ENCODE results near the gene FFAR3.

Gene FFAR3

DNA sequence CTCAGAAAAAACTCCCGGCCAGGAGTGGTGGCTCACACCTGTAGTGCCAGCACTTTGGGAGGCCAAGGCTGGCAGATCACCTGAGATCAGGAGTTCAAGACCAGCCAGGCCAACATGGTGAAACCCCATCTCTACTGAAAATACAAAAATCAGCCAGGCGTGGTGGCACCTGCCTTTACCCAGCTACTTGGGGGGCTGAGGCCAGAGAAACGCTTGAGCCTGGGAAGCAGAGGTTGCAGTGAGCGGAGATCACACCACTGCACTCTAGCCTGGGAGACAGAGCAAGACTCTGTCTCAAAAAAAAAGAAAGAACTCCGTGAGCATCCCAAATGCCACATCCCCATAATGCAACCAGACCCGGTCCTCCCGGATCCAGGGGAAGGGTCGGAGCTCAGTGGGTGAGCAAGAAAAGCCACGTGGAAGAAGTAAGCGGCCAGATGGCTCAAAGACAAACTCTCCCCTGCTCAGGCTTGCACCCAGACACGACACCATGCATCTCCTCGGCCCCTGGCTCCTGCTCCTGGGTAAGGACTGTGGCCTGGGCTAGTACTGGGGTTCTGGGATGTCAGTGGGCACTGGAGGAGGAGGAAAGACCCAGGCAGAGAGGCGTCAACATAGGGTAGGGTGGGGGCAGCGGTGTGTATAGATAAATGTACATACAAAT, 26.6 kb upstream of the FFAR3 start:
- DNase-seq, result no peak

DNA sequence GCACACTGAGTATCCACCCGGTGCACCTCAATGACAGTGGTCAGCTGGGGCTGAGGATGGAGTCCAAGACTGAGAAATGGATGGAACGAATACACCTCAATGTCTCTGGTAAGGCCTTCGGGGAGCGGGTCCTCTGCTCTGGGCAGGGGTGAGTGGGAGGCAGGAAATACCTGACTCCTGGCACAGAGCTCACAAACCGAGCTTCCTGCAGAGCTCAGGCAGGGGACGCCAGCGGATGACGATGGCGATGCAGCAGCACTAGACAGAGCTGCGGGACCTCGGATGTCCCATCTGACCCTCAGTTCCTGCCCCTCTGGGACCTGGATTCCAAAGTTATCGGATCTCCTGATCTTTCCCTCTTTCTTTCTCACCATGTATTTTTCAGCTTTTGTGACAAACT, 25.4 kb upstream of the FFAR3 start:
- no peak for DNase-seq

DNA sequence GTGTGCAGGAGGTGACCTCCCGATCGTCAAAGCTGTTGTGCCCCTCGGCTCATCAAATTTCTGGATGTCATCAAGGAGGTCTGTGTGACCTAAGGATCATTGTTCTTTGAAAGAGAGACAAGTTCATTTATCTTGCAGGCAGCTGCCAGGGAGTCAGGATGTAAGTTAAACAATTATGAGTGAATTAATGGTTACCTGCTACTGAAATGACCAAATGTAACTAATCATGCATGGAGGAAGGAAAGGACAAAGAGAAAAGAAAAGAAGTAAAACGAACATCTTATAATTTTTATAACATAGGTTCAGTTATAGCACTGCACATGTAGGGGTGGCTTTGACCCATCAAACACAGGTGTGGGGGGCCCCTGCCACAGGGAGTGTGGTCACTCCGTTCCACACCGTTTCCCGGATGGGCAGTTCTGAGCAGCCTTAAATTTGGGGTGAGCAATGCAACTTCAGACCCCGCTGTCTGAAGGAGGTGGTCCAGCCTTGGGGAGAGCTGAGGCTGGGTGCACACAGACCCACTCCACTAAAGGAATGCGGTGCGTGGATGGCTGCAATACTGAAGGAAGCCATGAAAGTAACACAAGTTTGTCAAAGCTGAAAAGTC, 24.0 kb upstream of the FFAR3 start:
- DNase-seq, result no peak

DNA sequence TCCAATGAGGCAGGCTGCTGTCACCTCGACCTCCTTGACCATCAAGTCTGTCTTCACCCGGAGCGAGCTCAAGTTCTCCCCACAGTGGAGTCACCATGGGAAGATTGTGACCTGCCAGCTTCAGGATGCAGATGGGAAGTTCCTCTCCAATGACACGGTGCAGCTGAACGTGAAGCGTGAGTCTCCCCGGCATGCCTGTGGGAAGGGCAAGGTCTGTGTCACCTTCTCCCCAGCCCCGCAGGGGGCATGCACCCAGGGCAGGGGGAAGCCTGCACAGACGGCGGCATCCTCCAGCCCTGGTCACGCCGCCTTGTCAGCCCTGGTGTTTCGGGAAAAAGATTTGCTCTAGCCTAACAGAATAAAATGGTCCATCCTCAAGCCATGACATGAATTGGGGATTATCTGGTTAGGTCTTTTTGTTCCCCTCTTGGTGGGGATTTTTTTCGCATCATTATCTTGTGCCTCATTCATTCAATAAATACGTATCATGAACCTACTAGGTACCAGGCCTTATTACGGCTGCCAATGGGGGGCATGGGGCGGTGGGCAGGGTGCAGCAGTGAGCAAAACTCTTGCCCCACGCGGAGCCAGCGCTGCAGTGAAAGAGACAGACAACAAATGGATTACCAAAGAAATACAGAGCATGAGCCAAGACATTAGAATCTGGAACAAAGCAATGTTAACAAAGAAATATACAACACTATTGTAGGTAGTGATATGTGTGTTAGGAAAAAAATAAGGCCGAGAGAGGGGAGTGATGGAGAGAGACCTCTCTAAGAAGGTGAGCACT, 21.9 kb upstream of the FFAR3 start:
- DNase-seq, result no peak

DNA sequence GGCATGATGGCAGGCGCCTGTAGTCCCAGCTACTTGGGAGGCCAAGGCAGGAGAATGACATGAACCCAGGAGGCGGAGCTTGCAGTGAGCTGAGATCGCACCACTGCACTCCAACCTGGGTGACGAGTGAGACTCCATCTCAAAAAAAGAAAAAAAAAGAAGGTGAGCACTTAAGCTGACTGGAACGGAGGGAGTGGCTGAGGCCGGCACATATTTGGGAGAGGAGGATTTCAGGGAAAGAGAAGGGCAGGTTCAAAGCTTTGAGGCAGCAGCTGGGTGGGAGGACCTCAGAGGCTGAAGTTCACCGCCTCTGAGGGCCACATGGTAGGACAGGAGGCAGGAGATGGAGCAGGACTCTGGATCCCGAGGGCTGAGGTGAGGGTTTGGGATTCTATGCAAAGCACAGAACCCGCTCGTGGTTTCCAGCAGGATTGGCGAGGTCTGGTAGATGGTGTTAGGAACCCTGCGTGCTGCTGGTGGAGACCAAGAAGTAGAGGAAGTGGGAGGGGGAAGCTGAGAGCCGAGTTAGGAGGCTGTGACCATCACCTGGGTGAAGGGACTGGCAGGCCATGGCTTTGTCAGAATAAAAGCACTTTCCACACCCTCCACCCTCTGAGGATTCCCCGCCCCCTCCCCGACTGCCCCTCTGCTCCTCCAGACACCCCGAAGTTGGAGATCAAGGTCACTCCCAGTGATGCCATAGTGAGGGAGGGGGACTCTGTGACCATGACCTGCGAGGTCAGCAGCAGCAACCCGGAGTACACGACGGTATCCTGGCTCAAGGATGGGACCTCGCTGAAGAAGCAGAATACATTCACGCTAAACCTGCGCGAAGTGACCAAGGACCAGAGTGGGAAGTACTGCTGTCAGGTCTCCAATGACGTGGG, 20.9 kb upstream of the FFAR3 start:
- DNase-seq, result no peak

DNA sequence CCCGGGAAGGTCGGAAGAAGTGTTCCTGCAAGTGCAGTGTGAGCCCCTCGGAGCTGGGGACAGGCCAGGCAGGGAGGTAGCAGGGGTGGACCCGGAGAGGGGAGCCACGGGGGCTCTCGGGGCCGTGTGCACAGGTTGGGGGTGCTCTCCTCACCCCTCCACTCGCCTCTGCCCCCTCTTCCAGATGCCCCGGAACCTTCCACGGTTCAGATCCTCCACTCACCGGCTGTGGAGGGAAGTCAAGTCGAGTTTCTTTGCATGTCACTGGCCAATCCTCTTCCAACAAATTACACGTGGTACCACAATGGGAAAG, 20.3 kb upstream of the FFAR3 start:
- no peak for DNase-seq

DNA sequence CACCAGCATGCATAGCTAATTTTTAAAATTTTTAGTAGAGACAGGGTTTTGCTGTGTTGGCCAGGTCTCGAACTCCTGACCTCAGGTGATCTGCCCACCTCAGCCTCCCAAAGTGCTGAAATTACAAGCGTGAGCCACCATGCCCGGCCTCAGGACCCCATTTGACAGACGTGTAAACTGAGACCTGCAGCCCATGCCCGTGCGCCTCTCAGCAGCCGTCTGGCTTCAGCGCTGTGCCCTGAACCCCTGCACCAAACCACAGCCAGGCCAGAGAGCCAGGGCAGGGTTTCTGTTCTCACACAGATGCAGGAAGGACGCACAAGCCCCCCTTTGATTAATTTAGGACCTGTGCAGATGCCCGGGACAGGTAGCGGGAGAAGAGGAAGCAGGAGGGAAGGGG, 17.8 kb upstream of the FFAR3 start:
- no peak for DNase-seq

DNA sequence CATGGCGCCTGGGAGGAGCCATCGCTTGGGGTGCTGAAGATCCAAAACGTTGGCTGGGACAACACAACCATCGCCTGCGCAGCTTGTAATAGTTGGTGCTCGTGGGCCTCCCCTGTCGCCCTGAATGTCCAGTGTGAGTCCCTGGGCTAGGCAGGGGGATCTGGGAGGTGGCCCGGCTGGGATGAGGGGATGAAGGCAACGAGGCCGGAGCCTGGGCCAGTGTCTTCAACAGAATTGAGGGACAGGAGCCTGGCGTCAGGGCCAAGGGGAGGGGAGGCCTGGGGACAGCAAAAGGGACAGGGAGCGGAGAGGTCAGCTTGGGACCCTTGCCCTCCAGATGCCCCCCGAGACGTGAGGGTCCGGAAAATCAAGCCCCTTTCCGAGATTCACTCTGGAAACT, 17.3 kb upstream of the FFAR3 start:
- no peak for DNase-seq

DNA sequence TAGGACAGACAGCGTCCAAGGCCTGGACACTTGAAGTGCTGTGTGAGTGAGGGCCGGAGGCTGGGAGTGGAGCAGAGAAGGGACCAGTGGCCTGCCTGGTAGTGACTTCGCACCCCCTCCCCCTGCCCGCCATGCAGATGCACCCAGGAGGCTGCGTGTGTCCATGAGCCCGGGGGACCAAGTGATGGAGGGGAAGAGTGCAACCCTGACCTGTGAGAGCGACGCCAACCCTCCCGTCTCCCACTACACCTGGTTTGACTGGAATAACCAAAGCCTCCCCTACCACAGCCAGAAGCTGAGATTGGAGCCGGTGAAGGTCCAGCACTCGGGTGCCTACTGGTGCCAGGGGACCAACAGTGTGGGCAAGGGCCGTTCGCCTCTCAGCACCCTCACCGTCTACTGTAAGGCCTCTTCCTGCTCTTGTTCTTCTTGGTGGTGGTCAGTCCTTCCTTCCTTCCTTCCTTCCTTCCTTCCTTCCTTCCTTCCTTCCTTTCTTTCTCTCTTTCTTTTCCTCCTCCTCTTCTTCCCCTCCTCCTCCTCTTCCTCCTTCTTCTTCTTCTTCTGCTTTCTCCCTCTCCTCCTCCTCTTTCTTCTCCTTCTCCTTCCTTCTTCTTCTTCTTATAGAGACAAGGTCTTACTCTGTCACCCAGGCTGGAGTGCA, 16.6 kb upstream of the FFAR3 start:
- no peak for DNase-seq

DNA sequence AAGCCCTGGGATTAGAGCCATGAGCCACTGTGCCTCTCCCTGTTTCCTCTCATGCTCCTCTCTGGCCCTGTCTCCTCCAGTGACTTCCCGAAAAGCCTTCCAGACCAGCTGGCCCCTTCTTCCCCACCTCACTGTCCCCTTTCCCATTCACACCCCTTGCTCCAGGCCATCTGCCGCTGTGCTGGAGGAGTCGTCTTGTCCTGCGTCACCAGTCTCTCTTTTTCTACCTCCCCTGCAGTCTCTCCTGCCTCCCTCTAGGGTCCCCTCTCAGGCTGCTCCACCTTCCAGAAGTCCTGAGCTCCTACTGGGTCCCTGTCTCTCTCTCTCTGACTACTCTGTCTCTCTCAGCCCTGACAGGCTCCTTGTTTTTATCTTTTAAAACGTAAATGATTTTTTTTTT, 15.8 kb upstream of the FFAR3 start:
- DNase-seq, result no peak

DNA sequence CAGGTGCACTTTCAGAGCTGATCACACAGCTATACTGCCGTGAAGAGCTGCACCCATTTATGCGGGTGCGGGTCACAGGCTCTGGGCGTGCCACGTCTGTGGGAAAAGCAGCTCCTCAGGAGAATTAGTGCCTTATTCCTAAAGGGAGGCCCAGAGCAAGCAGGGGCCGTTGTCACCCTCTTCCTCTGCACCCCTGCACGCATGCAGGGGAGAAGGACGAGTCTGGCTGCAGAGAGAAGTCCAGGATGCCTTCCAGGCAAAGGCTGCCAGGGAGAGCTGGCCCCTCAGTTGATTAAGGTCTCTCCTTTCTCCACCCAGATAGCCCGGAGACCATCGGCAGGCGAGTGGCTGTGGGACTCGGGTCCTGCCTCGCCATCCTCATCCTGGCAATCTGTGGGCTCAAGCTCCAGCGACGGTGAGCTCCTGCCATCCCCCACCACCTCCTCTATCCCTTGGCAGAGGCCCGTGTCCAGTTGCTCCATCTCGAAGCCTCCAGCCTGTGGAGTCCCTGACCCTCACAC, 13.7 kb upstream of the FFAR3 start:
- no peak for DNase-seq

DNA sequence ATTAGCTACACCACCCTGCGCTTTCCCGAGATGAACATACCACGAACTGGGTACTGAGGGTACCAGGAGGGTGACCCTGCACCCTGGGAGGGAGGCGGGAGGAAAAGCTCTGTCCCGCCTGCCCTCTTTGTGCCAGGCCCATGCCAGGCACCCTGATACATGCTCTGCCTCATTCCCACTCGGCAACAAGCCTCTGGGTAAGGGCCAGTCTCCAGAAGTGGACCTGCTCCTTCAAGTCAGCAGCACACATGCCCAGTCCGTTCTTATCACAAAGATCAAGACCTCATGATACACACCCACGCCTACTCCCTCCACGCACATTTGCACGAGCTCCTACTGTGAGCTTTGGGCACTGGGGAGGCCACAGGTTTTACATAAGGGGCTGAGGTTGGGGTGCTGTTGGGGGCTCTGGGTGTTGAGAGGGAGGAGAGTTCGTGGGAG, 12.6 kb upstream of the FFAR3 start:
- DNase-seq, result no peak

DNA sequence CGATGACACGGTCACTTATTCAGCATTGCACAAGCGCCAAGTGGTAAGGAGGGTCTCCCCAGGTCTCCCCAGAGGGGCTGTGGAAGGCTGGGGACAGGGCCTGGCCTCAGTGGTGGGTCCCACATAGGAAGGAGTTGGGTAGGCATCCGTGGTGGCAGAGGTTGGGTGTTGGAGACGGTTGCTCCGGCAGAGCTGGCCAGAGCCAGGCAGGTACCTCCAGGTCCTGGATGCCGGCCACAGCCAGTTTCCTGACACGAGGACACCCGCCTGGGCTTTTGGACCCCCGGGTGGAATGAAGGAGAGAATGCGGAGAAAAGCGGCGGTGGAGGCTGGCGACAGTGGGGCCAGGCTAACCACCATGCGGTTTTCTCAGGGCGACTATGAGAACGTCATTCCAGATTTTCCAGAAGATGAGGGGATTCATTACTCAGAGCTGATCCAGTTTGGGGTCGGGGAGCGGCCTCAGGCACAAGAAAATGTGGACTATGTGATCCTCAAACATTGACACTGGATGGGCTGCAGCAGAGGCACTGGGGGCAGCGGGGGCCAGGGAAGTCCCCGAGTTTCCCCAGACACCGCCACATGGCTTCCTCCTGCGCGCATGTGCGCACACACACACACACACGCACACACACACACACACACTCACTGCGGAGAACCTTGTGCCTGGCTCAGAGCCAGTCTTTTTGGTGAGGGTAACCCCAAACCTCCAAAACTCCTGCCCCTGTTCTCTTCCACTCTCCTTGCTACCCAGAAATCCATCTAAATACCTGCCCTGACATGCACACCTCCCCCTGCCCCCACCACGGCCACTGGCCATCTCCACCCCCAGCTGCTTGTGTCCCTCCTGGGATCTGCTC, 11.8 kb upstream of the FFAR3 start:
- DNase-seq, result no peak

DNA sequence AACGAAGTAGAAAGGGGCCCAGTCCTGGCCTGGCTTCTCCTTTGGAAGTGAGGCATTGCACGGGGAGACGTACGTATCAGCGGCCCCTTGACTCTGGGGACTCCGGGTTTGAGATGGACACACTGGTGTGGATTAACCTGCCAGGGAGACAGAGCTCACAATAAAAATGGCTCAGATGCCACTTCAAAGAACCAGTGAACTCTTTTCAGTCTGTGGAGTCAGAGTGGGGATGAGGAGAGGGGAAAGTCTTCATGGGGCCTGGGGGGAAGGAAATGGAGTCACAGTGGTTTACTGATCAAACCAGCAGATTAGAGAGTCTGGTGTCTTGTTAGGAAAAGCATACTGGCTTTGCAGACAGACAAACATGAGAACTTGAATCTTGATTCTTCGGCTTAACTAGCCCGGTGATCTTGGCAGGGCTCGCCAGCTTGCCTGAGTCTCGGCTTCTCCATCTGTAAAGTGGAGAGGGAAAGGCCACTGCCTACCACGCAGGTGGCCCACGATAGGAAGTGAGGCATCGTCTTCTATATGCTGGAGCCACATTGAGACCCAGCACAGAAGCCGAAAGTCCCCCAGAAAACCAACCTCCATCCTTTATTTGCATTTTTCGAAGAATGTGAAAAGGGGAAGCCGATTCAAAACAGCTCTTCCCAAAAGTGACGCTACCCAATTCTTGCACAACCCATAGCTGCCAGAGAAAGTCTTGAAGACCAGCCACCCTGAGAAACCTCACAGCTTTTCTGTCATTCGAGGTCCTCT, 10.9 kb upstream of the FFAR3 start, which contains the start of gene FFAR1:
TSS of gene FFAR1 (plus strand) at position 732 of the 759 bp plus-strand sequence. CDS start 3,650 bp downstream, outside the sequence.
- DNase-seq, result no peak

DNA sequence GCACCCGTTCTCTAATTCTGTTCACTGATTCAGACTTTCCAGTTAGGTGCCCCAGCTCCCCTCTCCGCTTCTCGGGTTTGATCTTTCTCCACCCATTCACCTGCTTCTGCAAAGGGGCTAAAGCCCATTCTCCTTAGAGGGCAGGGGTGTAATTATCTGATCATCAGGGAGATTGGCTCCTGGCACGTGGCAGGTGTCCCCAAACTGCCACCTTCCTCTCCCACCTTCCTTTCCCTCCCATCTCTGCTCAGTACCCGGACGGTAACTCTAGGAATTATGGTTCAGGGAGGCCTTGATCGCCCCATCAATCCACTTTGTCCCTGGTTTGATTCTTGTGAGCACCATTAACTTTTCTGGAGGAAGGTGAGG, 10.3 kb upstream of the FFAR3 start:
- no peak for DNase-seq

DNA sequence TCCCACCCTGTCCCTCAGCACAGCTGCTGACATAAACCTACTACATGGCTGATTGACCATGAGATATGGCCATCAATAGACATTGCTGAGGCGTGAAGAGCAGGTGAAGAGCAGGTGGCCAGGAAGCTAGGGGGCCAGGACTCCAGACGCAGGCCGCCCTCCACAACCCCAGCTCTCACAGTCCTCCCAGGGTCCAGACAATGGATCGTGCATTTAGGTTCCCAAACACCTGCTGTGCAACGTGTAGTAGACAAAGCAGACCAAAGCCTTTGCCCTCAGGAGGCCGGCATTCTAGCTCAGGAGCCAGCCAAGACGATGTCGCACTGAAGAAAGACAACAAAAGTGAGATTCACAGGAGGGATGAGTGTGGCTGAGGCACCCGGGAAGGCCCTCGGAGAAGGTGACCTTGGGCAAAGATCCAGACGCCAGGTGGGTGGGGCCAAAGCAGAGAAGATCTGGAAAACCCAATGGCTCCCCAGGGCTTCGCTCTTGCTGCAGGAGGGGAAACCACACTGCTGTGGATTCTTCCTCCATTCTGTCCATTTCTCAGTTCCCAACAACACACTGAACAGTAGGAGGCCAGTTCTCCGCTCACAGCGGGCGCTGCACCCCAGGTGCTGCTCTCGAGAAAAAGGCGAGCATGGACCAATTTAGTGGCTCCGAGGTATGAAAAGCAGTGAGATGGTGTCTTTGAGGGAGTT, 9.2 kb upstream of the FFAR3 start:
- DNase-seq, result no peak

DNA sequence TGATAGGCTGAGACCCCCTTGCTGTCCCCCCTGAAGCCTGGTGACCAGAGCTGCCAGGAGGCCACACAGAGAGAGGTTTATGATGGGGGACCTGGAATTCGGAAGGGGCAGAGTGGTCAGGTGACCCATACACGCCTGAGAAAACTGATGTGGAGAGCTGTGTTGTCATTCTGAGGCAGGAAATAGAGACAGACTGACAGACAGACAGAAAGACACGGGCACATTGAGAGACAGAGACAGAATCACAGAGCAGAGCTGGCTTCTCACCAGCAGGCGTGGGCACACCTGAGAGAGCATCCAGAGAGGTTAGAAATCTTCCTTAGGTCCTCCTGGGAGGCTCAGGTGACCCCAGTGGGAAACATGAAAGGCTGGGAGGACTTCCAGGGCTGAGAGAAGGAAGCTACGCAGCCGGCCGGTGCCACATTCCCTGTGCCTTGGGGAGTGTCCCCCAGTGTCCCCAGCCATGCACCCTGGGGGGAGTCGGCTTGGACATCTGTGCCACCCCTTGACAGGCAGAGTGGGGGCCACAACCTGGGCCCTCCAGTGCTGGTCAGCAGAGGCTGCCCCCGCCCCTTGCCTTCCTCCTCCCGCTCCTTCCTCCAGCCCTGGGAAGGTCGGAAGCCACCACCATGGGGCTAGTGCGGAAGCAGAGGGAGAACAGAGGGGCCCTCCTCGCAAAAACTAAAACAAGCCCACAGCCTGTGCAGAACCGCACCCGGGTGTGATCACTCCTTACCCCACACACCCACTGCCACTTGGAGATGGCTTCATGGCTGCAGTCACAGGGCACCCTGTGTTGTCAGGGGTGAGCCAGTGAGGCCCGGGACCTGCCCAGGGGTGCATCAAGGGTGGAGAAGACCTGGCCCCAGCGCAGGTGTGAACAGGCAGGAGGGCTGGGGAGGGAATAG, 8.4 kb upstream of the FFAR3 start:
- no peak for DNase-seq

DNA sequence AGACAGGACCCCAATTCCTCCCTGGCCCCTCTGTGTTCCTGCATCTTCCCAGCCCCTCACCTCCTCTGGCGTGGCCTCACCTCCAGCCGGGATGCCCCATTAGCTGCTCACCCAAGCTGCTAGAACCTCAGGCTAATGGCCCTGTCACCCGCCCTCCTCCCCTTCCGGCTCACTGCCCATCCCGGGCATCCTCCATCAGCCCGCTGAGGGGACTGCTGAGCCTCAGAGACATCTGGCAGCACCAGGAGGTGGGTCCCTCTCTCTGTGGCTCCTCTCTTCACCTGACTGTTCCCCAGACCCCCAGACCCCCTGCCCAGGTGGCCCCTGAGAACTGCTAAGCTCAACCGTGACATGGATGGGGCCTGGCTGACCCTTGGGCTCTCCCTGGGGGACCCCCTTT, 7.7 kb upstream of the FFAR3 start:
- no peak for DNase-seq

All from GOT3 (cell line).